Subcutaneous adipose tissue (tissue), 4 donors: ENCODE measurements around the gene TBCD. TPM values are rescaled to one million over a fixed set of nuclear protein-coding genes. Genes with fewer than 3 reads are reported as not detected.

Experiments used
- total RNA-seq, 4 donors: library from RNA; depleted of rRNA; stranded (reverse); fragments of >200 nt; gene quantifications; one replicate each; pipeline ENCODE4 v1.1.0, GENCODE V29; 2016
- TF ChIP-seq, protein P1 (sequence below): fragments of 450-650 bp; IDR thresholded peaks from one replicate; pipeline ENCODE4 v1.5.1; 2016; ENCODE audit warnings: low read depth, mild to moderate bottlenecking, control low read depth, antibody characterized with exemption, moderate library complexity

Gene TBCD
- total RNA-seq, 4 donors from 2014 or later = 36.5 to 103 (median 54.7) TPM

DNA sequence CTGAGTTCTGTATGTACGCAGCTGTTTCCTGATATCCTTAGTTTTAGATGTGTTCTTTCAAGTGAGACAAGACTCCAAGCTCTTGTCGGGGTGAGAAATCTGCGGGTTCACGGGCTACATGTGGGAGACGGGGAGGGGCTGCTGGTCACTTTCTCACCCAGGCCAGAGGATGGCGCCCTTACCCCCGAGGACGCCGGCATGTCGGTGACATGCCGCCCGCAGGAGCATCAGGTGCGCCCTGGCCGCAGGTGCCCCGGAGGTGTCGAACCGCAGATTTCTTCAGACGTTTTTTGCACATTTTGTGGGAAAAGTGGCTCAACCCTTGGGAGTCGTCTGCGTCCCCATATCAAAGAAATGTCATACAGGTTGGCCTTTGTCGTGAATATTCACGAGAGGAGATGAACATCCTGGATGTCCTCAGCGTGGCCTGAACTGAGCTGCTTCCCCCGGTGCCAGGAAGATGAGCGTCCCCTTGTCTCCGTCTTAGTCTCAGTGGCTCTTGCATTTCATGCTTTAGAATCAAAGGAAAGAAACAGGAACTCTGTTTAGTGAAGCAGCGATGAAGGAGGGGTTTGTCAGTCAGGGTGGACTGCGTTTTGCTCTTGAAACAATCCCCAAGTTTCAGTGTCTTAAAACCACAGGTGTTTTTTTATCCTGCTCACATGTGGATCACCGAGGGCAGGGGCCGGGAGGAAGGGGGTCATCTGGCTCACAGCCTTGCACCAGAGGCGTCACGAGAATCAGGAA, 163.3 kb downstream of the TBCD start:
- TF ChIP-seq, protein P1, sequence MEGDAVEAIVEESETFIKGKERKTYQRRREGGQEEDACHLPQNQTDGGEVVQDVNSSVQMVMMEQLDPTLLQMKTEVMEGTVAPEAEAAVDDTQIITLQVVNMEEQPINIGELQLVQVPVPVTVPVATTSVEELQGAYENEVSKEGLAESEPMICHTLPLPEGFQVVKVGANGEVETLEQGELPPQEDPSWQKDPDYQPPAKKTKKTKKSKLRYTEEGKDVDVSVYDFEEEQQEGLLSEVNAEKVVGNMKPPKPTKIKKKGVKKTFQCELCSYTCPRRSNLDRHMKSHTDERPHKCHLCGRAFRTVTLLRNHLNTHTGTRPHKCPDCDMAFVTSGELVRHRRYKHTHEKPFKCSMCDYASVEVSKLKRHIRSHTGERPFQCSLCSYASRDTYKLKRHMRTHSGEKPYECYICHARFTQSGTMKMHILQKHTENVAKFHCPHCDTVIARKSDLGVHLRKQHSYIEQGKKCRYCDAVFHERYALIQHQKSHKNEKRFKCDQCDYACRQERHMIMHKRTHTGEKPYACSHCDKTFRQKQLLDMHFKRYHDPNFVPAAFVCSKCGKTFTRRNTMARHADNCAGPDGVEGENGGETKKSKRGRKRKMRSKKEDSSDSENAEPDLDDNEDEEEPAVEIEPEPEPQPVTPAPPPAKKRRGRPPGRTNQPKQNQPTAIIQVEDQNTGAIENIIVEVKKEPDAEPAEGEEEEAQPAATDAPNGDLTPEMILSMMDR = no peak

DNA sequence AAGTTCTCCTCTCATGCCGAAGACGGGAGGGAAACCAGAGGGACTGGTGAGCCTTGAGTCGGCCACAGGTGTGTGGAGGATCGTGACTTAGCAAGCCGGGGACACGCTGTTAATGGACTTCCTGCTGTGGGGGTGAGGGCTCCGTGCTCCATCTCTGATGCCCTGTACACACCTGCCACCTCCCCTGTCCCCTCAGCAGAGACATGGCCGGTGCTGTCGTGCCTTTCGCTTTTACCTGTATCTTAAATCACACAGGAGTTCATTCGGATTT, 163.8 kb downstream of the TBCD start:
- TF ChIP-seq, protein P1 = no peak

DNA sequence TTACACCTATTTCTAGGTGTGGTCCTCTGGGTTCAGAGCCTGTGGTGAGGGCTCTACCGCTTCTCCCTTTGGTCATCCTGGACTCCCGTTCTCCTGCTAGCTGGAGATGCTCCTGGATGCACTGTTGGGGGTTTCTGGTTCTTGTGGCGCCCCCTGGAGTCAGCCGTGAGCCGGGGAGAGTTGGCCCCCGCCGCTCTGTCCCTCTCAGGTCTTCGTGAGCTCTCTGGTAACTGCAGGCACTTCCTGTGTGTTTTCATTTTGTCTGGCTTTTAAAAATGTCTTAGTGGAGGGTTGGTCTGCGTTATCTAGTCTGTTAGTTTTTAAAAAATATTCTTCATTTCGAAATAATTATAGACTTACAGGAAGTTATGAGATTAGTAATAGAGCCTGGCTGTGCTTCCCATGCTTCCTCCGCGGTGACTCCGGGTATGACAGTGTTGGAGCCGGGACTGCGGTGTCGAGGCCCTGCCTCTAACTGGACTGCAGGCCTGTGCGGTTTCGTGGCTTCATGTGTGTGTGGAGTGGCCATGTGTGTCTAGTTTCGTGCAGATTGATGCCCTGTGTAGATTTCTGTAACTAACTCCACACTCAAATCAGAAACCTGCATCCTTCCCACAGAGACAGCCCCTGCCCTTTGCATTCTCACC, 166.0 kb downstream of the TBCD start:
- TF ChIP-seq, protein P1 = no peak

DNA sequence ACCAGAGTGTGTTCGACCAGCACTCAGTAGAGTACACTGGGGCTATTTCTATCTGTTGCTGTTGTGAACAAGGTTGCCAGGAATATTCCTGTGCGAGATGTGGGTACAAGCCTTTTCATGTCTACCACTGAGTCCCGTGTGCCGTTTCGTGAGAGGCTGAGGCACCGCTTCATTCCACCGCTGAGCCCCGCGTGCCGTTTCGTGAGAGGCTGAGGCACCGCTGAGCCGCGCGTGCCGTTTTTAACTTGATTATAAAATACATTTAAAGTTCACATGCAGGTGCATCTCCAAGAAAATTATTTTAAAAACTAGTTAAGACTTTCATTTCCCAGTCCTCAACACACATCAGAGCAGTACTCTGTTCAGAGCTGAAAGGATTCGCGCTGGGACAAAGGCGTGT, 166.6 kb downstream of the TBCD start:
- TF ChIP-seq, protein P1 = no peak

DNA sequence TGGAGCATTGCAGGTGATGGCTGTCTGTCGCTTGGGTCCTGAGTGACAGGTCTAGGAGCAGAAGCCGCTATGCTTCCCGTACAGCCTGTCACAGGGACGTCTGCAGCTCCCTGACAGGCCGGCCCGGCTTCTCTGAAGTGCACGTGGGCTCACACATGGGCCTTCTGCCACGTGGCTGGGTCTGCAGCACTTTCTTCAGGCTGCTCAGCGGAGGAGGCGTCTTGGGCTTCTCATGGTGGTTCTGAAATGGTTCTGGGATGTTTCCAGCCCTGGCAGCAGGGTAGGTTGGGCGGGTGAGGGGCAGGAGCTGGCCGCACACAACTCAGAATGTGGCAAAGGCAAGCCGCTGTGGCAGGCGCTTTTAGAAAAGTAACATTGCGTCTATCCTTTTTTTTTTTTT, 168.3 kb downstream of the TBCD start:
- TF ChIP-seq, protein P1 = no peak

DNA sequence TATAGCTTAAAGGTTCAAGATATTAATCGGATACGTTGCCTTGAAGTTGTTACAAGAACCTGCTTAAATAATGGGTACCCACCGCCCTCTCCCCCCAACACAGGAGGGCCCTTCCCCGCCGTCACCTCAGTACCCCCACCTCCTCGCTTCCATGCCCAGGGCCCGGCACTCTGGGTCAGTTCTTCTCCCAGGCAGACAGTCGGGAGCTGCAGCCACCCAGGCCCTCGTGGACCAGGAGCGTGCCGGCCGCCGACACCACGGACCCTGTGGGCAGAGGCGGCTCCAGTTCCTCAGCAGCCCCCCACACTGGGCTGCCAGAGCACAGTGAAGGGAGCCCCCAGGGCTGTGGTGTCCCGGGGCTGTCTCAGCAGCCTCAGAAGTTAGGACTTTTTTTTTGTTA, 168.8 kb downstream of the TBCD start:
- TF ChIP-seq, protein P1 = no peak

DNA sequence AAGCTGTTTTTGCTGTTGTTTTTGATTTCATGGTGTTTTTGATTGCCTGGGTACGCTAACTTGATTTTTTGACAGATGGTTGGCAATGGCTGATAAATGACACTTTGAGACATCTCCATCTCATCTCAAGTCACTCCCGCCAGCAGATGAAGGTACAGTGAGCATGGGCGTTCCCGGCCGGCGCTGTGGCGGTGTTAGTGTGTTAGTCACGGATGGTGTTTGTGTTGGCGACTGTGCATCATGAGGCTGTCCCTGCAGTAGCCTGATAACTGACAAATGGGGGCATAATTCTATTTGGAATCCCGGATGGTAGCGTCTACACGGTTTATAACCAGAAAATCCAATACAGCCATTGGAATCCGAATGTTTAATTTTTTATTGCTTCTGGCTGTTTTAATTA, 169.6 kb downstream of the TBCD start:
- TF ChIP-seq, protein P1 = no peak
